ENCODE data around the gene KPNB1.

KPNB1 gene

GRCh38 chr17:47649153-47649971 is at the start of gene KPNB1:
TSS of gene KPNB1 (plus strand) at chr17:47649919. CDS start at chr17:47650245, 326 bp downstream.
- TF ChIP-seq, protein P1, sequence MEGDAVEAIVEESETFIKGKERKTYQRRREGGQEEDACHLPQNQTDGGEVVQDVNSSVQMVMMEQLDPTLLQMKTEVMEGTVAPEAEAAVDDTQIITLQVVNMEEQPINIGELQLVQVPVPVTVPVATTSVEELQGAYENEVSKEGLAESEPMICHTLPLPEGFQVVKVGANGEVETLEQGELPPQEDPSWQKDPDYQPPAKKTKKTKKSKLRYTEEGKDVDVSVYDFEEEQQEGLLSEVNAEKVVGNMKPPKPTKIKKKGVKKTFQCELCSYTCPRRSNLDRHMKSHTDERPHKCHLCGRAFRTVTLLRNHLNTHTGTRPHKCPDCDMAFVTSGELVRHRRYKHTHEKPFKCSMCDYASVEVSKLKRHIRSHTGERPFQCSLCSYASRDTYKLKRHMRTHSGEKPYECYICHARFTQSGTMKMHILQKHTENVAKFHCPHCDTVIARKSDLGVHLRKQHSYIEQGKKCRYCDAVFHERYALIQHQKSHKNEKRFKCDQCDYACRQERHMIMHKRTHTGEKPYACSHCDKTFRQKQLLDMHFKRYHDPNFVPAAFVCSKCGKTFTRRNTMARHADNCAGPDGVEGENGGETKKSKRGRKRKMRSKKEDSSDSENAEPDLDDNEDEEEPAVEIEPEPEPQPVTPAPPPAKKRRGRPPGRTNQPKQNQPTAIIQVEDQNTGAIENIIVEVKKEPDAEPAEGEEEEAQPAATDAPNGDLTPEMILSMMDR (IDR thresholded peaks at IDR 0.05; ENCODE audit: extremely low read depth, insufficient read depth, missing control alignments): no peak
- DNase-seq (ENCODE audit: low spot score): peak; percentile 94
- in situ Hi-C loops (cut with MboI; ENCODE audit: low pct_unique_long_range_greater_than_20kb, low sequenced_read_pairs, unreplicated experiment): no loop called here

GRCh38 chr17:47603830-47604597 is 45.7 kb upstream of the KPNB1 start:
- in situ Hi-C loops (cut with MboI; ENCODE audit: low pct_unique_long_range_greater_than_20kb, low sequenced_read_pairs, unreplicated experiment): no loop called here
- TF ChIP-seq, protein P1 (IDR thresholded peaks at IDR 0.05; ENCODE audit: extremely low read depth, insufficient read depth, missing control alignments): no peak
- DNase-seq (ENCODE audit: low spot score): no peak

DNA sequence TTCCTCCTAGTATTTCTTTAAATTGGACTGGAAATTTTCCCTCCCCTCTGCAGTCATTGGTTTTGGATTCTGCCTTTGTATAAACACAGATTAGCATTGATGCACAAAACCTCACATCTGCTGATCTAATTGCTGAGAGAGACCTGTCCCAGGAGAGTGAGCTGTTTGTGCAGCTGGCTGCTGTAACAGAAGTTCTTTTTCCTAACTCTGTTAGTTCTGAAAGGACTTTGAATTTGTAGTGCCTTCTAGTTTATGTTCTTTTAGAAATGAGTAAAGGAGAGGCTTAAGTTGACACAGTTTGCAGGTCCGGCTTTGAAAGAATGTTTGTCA is 45.2 kb upstream of the KPNB1 start:
- no peak for DNase-seq (ENCODE audit: low spot score)

GRCh38 chr17:47605011-47605410 is 44.7 kb upstream of the KPNB1 start:
- in situ Hi-C loops (cut with MboI; ENCODE audit: low pct_unique_long_range_greater_than_20kb, low sequenced_read_pairs, unreplicated experiment): no loop called here
- TF ChIP-seq, protein P1 (IDR thresholded peaks at IDR 0.05; ENCODE audit: extremely low read depth, insufficient read depth, missing control alignments): no peak
- DNase-seq (ENCODE audit: low spot score): no peak

More for the DNA sequence above, 45.2 kb upstream of the KPNB1 start:
- TF ChIP-seq, protein P1 (IDR thresholded peaks at IDR 0.05; ENCODE audit: extremely low read depth, insufficient read depth, missing control alignments): no peak
- in situ Hi-C loops (cut with MboI; ENCODE audit: low pct_unique_long_range_greater_than_20kb, low sequenced_read_pairs, unreplicated experiment): no loop called here

DNA sequence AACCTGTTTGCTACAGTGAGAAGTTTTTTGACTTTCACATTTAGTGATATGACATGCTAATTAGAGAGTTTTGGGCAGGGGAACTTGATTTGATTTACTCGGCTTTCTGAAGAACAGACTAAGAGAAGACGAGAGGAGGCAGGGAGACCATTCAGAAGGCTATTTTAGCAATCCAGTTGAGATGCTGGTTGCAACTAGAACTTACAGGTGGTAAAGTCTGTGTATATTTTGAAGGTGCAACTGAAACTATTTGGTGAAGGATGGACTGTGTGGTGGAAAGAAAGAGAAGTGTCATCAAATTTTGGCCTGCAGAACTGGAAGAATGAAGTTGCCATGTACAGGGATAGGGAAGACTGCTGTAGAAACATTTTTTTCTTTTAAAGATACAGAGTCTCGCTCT is 42.2 kb upstream of the KPNB1 start:
- in situ Hi-C loops (cut with MboI; ENCODE audit: low pct_unique_long_range_greater_than_20kb, low sequenced_read_pairs, unreplicated experiment): no loop called here
- TF ChIP-seq, protein P1 (IDR thresholded peaks at IDR 0.05; ENCODE audit: extremely low read depth, insufficient read depth, missing control alignments): no peak
- no peak for DNase-seq (ENCODE audit: low spot score)

GRCh38 chr17:47611372-47612350 is 38.1 kb upstream of the KPNB1 start:
- DNase-seq (ENCODE audit: low spot score): no peak
- in situ Hi-C loops (cut with MboI; ENCODE audit: low pct_unique_long_range_greater_than_20kb, low sequenced_read_pairs, unreplicated experiment): loop anchor here (10.0 kb wide), 1 partner anchor 107 kb away; no protein-coding TSS in a partner anchor
- TF ChIP-seq, protein P1 (IDR thresholded peaks at IDR 0.05; ENCODE audit: extremely low read depth, insufficient read depth, missing control alignments): no peak

All from GM13977 (cell line).